HG03097 (cell line): ENCODE results near the gene MGLL.

Source experiments
- ATAC-seq: cut with Tn5 transposase; IDR thresholded peaks from one replicate; pipeline ENCODE4 v1.9.1; 2021; ENCODE audit not compliant: unreplicated experiment, low FRiP score

The MGLL gene

GRCh38 chr3:127731546-127732289 lies 90.6 kb downstream of the MGLL start:
- ATAC-seq, result no peak

GRCh38 chr3:127730666-127731295 lies 91.5 kb downstream of the MGLL start:
- no peak for ATAC-seq

- no peak for ATAC-seq
Measured at GRCh38 chr3:127730171-127730570, 92.1 kb downstream of the MGLL start.

- no peak for ATAC-seq
Measured at GRCh38 chr3:127729556-127730056, 92.7 kb downstream of the MGLL start.

- no peak for ATAC-seq
Measured at GRCh38 chr3:127728417-127729015, 93.8 kb downstream of the MGLL start.

- no peak for ATAC-seq
Measured at GRCh38 chr3:127726894-127727293, 95.4 kb downstream of the MGLL start.

- no peak for ATAC-seq
Measured at GRCh38 chr3:127723011-127723567, 99.2 kb downstream of the MGLL start.

- ATAC-seq, result no peak
Measured at GRCh38 chr3:127722091-127722784, 100.1 kb downstream of the MGLL start.

GRCh38 chr3:127720985-127721935 lies 101.1 kb downstream of the MGLL start:
- ATAC-seq, result no peak

GRCh38 chr3:127720161-127720823 lies 102.0 kb downstream of the MGLL start:
- ATAC-seq, result no peak

GRCh38 chr3:127719369-127719768 lies 102.9 kb downstream of the MGLL start:
- no peak for ATAC-seq

- no peak for ATAC-seq
Measured at GRCh38 chr3:127718916-127719290, 103.4 kb downstream of the MGLL start.

GRCh38 chr3:127718245-127718915 lies 103.9 kb downstream of the MGLL start:
- ATAC-seq, result no peak

GRCh38 chr3:127717357-127718244 lies 104.7 kb downstream of the MGLL start:
- ATAC-seq, result no peak

- no peak for ATAC-seq
Measured at GRCh38 chr3:127716384-127716783, 105.9 kb downstream of the MGLL start.

- no peak for ATAC-seq
Measured at GRCh38 chr3:127715532-127715931, 106.8 kb downstream of the MGLL start.

GRCh38 chr3:127714866-127715265 lies 107.4 kb downstream of the MGLL start:
- no peak for ATAC-seq

- ATAC-seq, result no peak
Measured at GRCh38 chr3:127714125-127714571, 108.2 kb downstream of the MGLL start.
